HEK293T (cell line): ENCODE measurements around the gene BMAL2.

Experiments
- CTCF ChIA-PET: fragments of 350-600 bp; formaldehyde crosslinking; extraction: SDS; loops from one replicate; lab custom pipeline; 2021; ENCODE audit warnings: antibody characterized with exemption, inconsistent platforms; lab: Yijun Ruan, JAX
- POLR2A ChIA-PET: fragments of 350-600 bp; formaldehyde crosslinking; extraction: SDS; loops from one replicate; lab custom pipeline; 2020; ENCODE audit warnings: antibody characterized with exemption, inconsistent platforms; lab: Yijun Ruan, JAX
- DNase-seq: peaks from one replicate; pipeline ENCODE4 v3.0.0; 2012; ENCODE audit warnings: mixed read lengths; ENCODE audit errors: extremely low spot score
- ARNT ChIP-seq: fragments of 450-650 bp; IDR thresholded peaks from 2 replicates; pipeline ENCODE4 v1.6.1; 2017; ENCODE audit warnings: mild to moderate bottlenecking
- BHLHE40 ChIP-seq: fragments of 450-650 bp; IDR thresholded peaks from 2 replicates; pipeline ENCODE4 v1.6.1; 2016; ENCODE audit warnings: mild to moderate bottlenecking, moderate library complexity, borderline replicate concordance
- CTBP1 ChIP-seq: fragments of 450-650 bp; IDR thresholded peaks from 2 replicates; pipeline ENCODE4 v1.6.1; 2016; ENCODE audit warnings: borderline replicate concordance
- ELF4 ChIP-seq: fragments of 450-650 bp; IDR thresholded peaks from 2 replicates; pipeline ENCODE4 v1.6.1; 2017; ENCODE audit warnings: antibody characterized with exemption
- FOXA1 ChIP-seq: fragments of 450-650 bp; IDR thresholded peaks from 2 replicates; pipeline ENCODE4 v1.6.1; 2016; ENCODE audit warnings: mild to moderate bottlenecking
- FOXK2 ChIP-seq: fragments of 450-650 bp; IDR thresholded peaks from 2 replicates; pipeline ENCODE4 v1.6.1; 2016; ENCODE audit warnings: mild to moderate bottlenecking
- FOXM1 ChIP-seq: fragments of 450-650 bp; IDR thresholded peaks from 2 replicates; pipeline ENCODE4 v1.6.1; 2017; ENCODE audit warnings: mild to moderate bottlenecking, borderline replicate concordance
- HDGF ChIP-seq: fragments of 450-650 bp; IDR thresholded peaks from 2 replicates; pipeline ENCODE4 v1.6.1; 2017; ENCODE audit warnings: antibody characterized with exemption, borderline replicate concordance
- L3MBTL2 ChIP-seq: fragments of 450-650 bp; conservative IDR thresholded peaks from 2 replicates; pipeline ENCODE4 v1.6.1; 2016; ENCODE audit warnings: mild to moderate bottlenecking
- LEF1 ChIP-seq: fragments of 450-650 bp; IDR thresholded peaks from 2 replicates; pipeline ENCODE4 v1.6.1; 2017; ENCODE audit warnings: mild to moderate bottlenecking, borderline replicate concordance
- NFRKB ChIP-seq: fragments of 450-650 bp; IDR thresholded peaks from 2 replicates; pipeline ENCODE4 v1.6.1; 2016; ENCODE audit warnings: mild to moderate bottlenecking, moderate library complexity
- SP1 ChIP-seq: fragments of 450-650 bp; IDR thresholded peaks from 2 replicates; pipeline ENCODE4 v1.6.1; 2017
- SUZ12 ChIP-seq: fragments of 450-650 bp; IDR thresholded peaks from 2 replicates; pipeline ENCODE4 v1.6.1; 2016; ENCODE audit warnings: mild to moderate bottlenecking
- TARDBP ChIP-seq: fragments of 450-650 bp; IDR thresholded peaks from 2 replicates; pipeline ENCODE4 v1.6.1; 2016
- ZNF384 ChIP-seq: fragments of 450-650 bp; IDR thresholded peaks from 2 replicates; pipeline ENCODE4 v1.6.1; 2016
- TF ChIP-seq, protein P1 (sequence below): fragments of 450-650 bp; IDR thresholded peaks from 2 replicates; pipeline ENCODE4 v1.6.1; 2016

BMAL2 gene, protein sequence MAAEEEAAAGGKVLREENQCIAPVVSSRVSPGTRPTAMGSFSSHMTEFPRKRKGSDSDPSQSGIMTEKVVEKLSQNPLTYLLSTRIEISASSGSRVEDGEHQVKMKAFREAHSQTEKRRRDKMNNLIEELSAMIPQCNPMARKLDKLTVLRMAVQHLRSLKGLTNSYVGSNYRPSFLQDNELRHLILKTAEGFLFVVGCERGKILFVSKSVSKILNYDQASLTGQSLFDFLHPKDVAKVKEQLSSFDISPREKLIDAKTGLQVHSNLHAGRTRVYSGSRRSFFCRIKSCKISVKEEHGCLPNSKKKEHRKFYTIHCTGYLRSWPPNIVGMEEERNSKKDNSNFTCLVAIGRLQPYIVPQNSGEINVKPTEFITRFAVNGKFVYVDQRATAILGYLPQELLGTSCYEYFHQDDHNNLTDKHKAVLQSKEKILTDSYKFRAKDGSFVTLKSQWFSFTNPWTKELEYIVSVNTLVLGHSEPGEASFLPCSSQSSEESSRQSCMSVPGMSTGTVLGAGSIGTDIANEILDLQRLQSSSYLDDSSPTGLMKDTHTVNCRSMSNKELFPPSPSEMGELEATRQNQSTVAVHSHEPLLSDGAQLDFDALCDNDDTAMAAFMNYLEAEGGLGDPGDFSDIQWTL

DNA sequence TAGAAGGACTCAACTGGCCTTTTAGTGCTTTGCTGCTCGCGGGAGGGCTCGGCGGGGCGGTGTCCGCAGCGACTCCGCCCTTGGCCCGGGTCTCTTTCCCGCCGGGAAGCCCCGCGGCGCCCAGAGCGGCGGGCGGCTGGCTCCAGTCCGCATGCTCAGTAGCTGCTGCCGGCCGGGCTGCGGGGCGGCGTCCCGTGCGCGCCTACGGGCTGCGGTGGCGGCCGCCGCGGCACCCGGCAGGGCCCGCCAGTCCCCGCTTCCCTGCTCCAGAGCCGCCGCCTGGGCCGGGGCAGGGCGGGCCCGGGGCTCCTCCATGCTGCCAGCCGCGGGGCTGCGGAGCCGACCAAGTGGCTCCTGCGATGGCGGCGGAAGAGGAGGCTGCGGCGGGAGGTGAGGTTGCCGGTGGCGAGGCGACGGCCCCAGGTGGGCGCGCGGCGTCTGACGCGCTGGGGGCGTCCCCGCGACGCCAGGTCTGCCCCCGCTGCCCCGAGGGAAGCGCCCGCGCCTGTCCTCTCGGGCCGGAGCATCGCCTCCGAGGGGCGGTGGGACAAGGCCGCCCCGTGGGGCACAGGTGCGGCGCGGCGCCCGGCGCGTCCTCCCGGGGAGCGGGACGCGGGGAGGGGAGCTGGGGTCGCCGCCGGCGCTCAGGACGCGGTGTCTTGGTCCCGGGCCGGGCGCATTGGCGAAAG is at the start of gene BMAL2:
Gene BMAL2 (plus strand): TSS at position 123 of the 689 bp plus-strand sequence. CDS start 237 bp downstream, at position 360.
- peak; percentile 84 for DNase-seq
- POLR2A ChIA-PET, result interaction anchor here (0.8 to 1.8 kb wide), 6 partner anchors 9 to 377 kb away, joined by 3 to 5 read pairs (median 4); partner anchors contain the start of gene MRPS35
- CTCF ChIA-PET, result no interaction called here
- TF ChIP-seq SUZ12 (no peak), FOXA1 (no peak), FOXM1 (no peak), L3MBTL2 (no peak), LEF1 (no peak), NFRKB (no peak), SP1 (no peak), ZNF384 (no peak)
- TF ChIP-seq, protein P1, sequence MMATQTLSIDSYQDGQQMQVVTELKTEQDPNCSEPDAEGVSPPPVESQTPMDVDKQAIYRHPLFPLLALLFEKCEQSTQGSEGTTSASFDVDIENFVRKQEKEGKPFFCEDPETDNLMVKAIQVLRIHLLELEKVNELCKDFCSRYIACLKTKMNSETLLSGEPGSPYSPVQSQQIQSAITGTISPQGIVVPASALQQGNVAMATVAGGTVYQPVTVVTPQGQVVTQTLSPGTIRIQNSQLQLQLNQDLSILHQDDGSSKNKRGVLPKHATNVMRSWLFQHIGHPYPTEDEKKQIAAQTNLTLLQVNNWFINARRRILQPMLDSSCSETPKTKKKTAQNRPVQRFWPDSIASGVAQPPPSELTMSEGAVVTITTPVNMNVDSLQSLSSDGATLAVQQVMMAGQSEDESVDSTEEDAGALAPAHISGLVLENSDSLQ, result no peak

DNA sequence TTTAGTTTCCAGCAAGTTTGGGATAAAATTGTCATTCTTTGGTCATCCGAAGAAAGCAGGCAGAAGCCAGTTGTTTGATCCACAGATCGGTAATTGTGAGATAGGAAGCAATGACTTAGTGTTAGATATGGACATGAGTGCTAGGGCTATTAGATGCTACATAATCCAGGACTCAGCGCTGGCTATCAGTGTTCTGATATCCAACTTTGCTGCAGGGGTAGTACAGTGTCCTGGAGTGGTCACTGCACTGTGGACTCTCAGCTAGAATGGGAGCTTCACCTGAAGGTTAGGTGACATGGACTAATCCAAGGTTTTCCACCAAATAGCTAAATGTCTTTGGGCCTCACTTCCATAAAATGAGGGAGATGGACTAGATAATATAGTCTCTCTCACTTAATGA is 48.6 kb upstream of the BMAL2 start:
- TF ChIP-seq L3MBTL2 (no peak), FOXA1 (no peak), ARNT (no peak), FOXM1 (no peak), NFRKB (no peak), SUZ12 (no peak), SP1 (no peak), LEF1 (no peak)
- TF ChIP-seq, protein P1, result no peak
- no peak for DNase-seq
- ChIA-PET CTCF (interaction anchor here (0.7 kb wide), 1 partner anchor 23 kb away, joined by 5 read pairs; no protein-coding TSS in a partner anchor), POLR2A (interaction anchor here (1.0 kb wide), 1 partner anchor 40 kb away, joined by 3 read pairs; the partner anchor contains the start of gene STK38L)

DNA sequence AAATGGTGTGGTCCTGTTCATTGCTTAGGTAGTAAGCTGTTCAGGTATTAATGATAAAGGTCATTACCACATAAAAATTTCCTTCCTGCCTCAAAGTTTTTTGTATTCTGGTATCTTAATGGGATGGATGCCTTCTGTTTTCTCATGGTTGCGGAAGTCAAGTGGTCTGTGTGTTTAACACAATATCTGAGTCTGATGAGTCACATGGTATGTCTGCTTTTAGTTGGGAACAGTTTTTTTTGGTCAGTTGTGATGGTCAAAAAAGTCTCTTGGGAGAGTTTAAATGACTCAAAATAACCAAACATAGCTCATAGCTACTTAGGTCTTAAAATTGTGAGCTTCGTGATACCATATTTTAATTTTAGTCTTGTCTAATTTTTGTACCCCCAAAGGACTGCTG is 47.9 kb upstream of the BMAL2 start:
- CTCF ChIA-PET, result interaction anchor here (1.1 kb wide), 1 partner anchor 271 kb away, joined by 3 read pairs; the partner anchor contains the start of gene TM7SF3
- POLR2A ChIA-PET, result interaction anchor here (1.0 to 2.2 kb wide), 2 partner anchors 41 to 262 kb away, joined by 3 to 5 read pairs; partner anchors contain the start of genes MED21 and STK38L
- no peak for TF ChIP-seq FOXA1
- TF ChIP-seq FOXM1, result no peak
- no peak for TF ChIP-seq HDGF
- no peak for TF ChIP-seq TARDBP
- no peak for DNase-seq

DNA sequence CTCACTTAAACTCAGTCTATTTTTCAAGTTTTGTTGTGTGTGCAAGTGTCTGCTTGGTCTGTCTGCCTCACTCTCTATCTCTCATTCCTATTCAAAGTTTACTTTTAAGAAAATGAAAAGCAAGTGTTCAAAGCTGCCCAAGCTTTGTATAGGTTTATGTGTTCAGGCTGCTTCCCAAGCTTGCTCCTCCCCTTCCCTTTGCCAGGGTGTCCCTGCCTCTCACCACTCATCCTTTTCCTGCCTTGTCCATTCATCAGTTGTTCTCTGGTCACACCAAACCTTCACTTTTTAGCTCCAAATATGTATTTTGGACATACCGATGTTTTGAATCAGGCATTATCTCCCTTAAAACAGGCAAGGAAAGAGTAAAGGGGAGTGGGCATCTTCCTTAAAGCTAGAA is 47.2 kb upstream of the BMAL2 start:
- ChIA-PET POLR2A (interaction anchor here (2.2 kb wide), 1 partner anchor 263 kb away, joined by 5 read pairs; the partner anchor contains the start of gene MED21), CTCF (interaction anchor here (1.1 kb wide), 1 partner anchor 271 kb away, joined by 3 read pairs; the partner anchor contains the start of gene TM7SF3)
- DNase-seq, result no peak
- no peak for TF ChIP-seq ARNT
- no peak for TF ChIP-seq BHLHE40
- TF ChIP-seq FOXA1, result no peak
- TF ChIP-seq L3MBTL2, result no peak
- TF ChIP-seq HDGF, result no peak
- no peak for TF ChIP-seq LEF1
- TF ChIP-seq, protein P1, result no peak

DNA sequence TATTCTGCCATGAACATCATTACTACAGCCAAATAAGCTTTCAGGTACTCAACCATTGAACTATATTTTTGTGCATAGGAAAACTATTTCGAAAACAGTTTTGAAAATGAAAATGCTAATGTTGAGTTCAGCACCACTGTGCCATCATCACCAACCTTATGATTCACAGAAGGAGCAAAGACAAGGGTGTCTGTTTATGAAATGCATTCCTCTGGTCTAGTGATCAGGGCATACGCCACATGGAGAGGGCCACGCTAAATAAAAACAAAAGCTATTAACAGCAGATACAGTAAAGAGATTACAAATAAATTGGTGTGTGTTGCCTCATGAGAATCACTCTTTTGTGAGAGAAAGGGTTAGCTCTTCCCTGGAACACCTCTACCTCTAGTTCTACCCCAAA is 43.2 kb upstream of the BMAL2 start:
- no peak for DNase-seq
- ChIA-PET POLR2A (no interaction called here), CTCF (no interaction called here)
- no peak for TF ChIP-seq LEF1
- TF ChIP-seq ARNT, result no peak
- no peak for TF ChIP-seq NFRKB
- TF ChIP-seq HDGF, result no peak
- no peak for TF ChIP-seq ZNF384
- TF ChIP-seq L3MBTL2, result no peak
- TF ChIP-seq SP1, result no peak
- TF ChIP-seq CTBP1, result no peak
- TF ChIP-seq FOXK2, result no peak
- TF ChIP-seq, protein P1, result no peak
- no peak for TF ChIP-seq BHLHE40
- TF ChIP-seq TARDBP, result no peak
- no peak for TF ChIP-seq ELF4
- TF ChIP-seq SUZ12, result no peak
- TF ChIP-seq FOXM1, result no peak
- no peak for TF ChIP-seq FOXA1
